CD4-positive, alpha-beta T cell treated with Interleukin-4 for 4 hours (primary cell): ENCODE results near the gene AUNIP.
"Not testable (repeated sequence)": the region's sequence is repeated elsewhere in the genome, so short reads cannot be mapped to it uniquely, and the experiment has no call there.

ENCODE experiments used
- DNase-seq: peaks from one replicate; pipeline ENCODE4 v3.0.0-alpha.2; 2020

Gene AUNIP

GRCh38 chr1:25862785-25863485, 3.7 kb upstream of the AUNIP start:
- DNase-seq: no peak

GRCh38 chr1:25861316-25862286, 2.3 kb upstream of the AUNIP start:
- DNase-seq: no peak

- no peak for DNase-seq
These were observed 763 bp downstream of the AUNIP start for GRCh38 chr1:25858494-25858893.

- no peak for DNase-seq
These were observed 2.4 kb downstream of the AUNIP start for GRCh38 chr1:25856856-25857255.

- DNase-seq: no peak
These were observed 4.7 kb downstream of the AUNIP start for GRCh38 chr1:25854554-25854953.

GRCh38 chr1:25848531-25848930, 10.7 kb downstream of the AUNIP start:
- no peak for DNase-seq

- no peak for DNase-seq
These were observed 11.3 kb downstream of the AUNIP start for GRCh38 chr1:25847929-25848328.

GRCh38 chr1:25845664-25846063, 13.6 kb downstream of the AUNIP start:
- DNase-seq: no peak

- DNase-seq: no peak
These were observed 14.5 kb downstream of the AUNIP start for GRCh38 chr1:25844536-25845337.

GRCh38 chr1:25843483-25843882, 15.8 kb downstream of the AUNIP start:
- DNase-seq: no peak

GRCh38 chr1:25839808-25840207, 19.4 kb downstream of the AUNIP start:
- not testable (repeated sequence) for DNase-seq

GRCh38 chr1:25837262-25837875, 21.9 kb downstream of the AUNIP start:
- DNase-seq: peak; percentile 5

GRCh38 chr1:25836695-25837094, 22.6 kb downstream of the AUNIP start:
- no peak for DNase-seq

GRCh38 chr1:25834894-25835293, 24.4 kb downstream of the AUNIP start:
- DNase-seq: no peak

GRCh38 chr1:25833158-25833557, 26.1 kb downstream of the AUNIP start:
- no peak for DNase-seq

- DNase-seq: no peak
These were observed 26.8 kb downstream of the AUNIP start for GRCh38 chr1:25832336-25833037.

GRCh38 chr1:25831569-25832196, 27.6 kb downstream of the AUNIP start:
- DNase-seq: no peak

- DNase-seq: no peak
These were observed 30.2 kb downstream of the AUNIP start for GRCh38 chr1:25829046-25829445.

- DNase-seq: no peak
These were observed 30.8 kb downstream of the AUNIP start for GRCh38 chr1:25828491-25828890.

- no peak for DNase-seq
These were observed 32.7 kb downstream of the AUNIP start for GRCh38 chr1:25826571-25826970.

GRCh38 chr1:25825605-25826004, 33.7 kb downstream of the AUNIP start:
- DNase-seq: no peak
